GM19328 (cell line): ENCODE data around the gene ZFC3H1.

Source experiments
- ATAC-seq: cut with Tn5 transposase; IDR thresholded peaks from one replicate; pipeline ENCODE4 v1.9.1; 2021; ENCODE audit warnings: mild to moderate bottlenecking, moderate library complexity; ENCODE audit not compliant: unreplicated experiment

Gene ZFC3H1

GRCh38 chr12:71641390-71641789 is 22.3 kb downstream of the ZFC3H1 start:
- ATAC-seq, result no peak

DNA sequence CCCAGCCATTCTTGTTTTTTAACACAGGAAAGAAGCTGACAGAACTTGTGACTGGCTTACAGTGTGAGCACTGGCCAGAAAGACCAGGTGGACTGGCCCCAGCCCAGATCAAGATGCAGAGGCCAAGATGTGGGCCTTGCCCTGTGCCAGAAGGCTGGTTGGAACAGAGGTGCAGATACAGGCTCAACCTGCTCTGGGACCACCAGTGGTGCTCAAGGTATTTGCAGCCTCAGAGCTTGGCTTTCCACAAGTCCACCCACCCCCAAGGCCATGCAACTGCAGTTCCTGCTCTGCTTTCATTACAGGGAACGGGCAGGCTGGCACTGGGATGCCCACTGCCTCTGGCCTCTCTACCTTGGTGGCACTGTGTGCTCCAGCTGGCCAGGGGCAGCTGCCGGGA is 23.3 kb downstream of the ZFC3H1 start:
- ATAC-seq, result no peak

DNA sequence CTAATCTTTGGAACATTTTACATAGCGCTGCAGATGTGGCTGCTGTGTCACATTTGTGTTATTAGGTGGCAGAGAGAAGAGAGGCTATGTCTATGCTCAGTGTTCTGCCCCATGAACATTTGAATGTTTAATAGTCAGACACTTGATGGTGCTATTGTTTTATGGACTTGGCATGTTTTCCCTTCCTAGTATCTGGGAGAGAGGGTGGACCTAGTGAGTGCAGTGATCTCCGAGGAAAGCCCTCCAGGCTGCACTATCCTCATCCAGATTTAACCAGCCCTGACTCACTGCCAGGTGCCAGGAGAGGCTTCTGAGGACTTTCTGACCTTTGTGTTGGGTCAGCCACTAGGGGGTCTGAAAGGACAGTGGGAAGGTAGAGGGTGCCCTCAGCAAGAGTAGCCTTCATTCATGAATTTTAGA is 24.3 kb downstream of the ZFC3H1 start:
- ATAC-seq, result no peak

GRCh38 chr12:71638499-71638898 is 25.1 kb downstream of the ZFC3H1 start:
- no peak for ATAC-seq

DNA sequence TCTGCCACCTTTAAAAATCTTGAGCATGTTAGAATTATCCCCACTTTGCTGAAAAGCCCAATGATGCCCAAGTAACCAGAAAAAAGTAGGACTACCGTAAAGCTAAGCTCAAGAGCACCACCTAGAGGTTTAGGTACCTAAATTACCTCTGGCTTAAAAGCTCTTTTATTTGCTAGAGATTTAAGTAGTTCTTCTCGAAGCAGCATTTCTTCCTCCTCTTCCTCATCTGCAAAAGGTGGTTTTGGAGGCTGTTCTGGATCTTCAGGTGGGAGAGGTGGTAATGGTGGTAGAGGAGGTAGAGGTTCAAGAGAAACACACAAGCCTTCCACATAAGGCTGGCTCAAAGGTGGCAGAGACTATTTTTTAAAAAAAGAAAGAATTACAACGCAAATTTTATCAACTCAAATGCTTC is 26.9 kb downstream of the ZFC3H1 start:
- ATAC-seq, result no peak

DNA sequence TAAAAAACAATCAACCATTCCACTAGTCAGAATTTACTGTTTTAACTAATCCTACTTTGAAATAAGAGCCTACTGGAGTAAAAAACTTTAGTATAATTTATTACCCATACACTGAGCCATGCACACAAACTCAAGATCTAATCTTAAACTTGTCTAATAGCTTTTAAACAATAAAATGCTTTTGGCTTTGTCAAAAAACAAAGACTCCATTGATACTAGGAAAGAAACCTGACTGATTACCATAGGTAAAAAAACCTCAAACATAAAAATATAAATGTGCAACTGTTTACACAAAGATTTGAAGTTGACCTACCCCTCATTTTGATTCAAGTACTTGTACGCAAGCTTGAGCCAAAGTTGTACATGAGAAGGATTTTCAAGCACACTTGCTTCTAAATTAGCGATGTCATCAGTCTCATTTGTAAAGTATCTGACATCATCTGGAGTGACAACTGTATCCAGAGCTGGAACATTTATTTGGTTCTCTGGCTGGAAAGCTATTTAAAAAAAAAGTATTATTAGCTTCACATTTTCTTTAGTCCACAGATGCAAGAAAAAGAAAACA is 36.1 kb downstream of the ZFC3H1 start:
- no peak for ATAC-seq

GRCh38 chr12:71626768-71627167 is 36.9 kb downstream of the ZFC3H1 start:
- ATAC-seq, result no peak

DNA sequence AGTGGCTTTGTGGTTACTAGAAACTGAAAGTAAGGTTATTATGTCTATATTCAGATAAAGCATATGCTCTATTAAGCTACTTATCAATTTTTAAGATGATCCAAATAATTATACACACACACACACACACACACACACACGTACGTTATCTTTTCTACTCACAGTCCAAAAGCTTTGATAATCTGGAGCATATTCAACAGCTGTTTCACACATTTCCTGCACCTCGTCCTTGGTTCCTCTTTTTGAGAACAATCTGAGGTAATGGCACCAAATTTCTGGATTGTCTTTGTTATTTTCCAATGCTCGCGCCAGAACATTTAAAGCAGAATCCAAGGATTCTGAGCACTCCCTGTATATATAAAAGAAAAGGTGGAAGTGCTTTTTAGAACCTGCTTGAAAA is 37.5 kb downstream of the ZFC3H1 start:
- no peak for ATAC-seq

DNA sequence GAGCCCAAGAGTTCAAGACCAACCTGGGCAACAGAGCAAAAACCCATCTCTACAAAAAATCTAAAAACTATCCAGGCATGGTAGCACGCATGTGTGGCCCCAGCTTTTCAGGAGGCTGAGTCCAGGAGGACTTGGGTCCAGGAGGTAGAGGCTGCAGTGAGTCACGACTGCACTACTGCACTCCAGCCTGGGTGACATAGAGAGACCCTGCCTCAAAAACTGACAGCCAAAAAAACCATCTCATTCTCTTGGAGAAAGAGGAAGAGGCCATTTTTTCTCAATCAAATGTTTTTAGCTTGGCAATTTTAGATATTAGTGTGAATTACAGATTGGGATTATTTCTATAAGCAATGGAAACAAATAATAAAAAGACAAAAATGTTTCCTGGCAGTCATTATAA is 38.2 kb downstream of the ZFC3H1 start:
- ATAC-seq, result no peak

- no peak for ATAC-seq
Measured at GRCh38 chr12:71621938-71622337, 41.7 kb downstream of the ZFC3H1 start.

DNA sequence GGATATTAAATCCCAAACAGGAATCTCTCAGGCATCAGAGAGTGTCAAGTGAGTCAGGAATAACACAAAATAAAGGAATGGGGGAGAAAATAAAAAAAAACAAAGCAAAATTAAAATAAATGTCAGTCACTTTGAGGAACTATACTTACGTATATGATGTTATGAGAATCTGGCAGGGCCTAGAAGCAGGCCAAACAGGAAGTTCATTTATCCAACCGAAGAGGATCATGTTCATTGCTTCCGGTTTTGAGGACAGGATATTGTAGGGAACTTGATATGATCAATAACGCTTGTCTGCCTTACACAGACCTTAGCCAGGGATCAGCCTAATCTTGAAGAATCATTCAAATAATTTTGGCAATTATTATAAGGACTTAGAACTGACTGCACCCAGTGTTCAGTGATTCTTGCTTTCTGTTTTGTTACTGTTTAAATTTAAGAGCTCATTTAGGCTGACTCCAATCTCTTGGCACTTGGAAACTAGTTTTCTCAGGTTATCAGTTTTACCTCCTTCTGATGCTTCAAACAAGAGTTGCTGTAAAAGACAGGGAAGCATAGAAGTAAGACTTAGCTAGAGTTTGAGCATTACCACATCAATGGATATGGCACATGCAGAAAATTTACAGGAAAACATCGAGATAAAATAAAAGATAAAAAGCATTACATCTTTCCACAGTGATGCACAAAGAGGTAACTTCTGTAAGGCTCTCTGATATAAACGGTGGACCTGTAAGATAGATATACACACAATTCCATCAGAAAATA is 53.4 kb downstream of the ZFC3H1 start:
- ATAC-seq, result no peak

DNA sequence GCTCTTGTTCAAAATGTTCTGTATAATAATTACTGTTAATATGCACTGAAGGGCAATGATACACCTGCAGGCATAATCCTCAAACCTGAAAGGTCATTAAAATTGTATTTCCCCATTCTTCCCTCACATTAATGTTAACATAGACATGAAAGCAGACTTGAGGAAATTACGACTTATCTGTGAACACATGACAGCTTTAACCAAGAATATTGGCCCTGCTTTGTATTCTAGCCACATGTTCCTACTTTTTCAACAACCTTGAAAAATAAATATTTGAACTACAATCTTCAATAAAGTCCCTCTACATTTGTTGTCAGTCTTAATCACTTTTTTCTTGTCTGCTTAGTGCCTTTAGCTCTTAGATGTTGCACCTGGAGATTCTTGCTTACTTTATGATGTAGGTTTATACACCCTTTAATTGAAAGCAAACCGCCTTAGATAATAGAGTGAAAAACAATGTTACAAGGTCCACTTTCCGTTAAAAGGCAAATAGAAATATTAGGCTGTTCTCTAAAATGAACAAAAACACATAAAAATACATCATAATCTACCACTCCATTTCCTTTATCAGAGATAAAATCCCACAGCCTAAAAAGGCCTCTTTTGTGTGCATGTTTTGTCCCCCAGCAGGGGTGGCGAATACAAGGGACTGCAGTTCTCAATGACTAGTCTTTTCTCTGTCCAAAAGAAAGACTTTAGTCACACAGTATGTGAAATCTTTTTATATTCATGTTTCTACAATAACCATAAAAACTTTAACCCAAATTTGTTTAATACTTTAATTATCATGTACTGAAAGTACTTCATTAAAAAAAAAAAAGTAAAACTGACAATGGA is 55.9 kb downstream of the ZFC3H1 start:
- no peak for ATAC-seq

GRCh38 chr12:71605039-71605438 is 58.6 kb downstream of the ZFC3H1 start:
- no peak for ATAC-seq

- no peak for ATAC-seq
Measured at GRCh38 chr12:71602761-71603577, 60.7 kb downstream of the ZFC3H1 start.

DNA sequence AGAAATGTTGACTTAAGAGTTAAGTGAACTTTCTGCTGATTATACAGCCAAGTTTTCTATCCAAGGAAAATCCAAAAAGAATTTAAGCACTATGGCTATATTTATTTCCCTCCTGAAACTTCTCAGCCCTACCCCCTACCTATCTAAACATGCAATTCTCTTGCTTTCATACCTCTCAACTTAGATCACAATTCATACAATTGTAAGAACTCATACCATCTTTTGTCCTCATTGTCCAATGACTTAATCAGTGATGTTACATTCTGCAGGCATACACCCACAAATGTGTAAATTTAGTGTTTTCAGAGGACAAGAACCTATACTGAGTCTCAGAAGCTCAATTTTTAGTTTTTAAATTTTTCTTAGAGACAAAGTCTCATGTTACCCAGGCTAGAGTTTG is 62.1 kb downstream of the ZFC3H1 start:
- no peak for ATAC-seq

DNA sequence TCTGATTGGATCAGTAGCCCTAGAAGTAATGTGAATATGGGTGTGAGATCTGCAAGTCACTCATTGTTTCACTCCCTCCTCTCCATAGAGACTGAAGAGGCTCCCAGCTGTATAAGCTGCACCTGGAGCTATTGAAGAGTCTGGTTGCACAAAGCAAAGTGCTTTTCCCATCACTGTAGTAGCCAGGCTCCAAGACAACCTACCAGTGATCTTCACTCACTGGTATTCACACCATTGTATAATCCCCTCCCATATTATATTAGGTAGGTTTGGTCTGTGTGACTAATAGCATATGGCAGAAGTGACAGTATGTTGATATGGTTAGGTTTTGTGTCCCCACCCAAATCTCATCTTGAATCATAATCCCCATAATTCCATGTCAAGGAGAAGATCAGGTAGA is 64.4 kb downstream of the ZFC3H1 start:
- no peak for ATAC-seq

DNA sequence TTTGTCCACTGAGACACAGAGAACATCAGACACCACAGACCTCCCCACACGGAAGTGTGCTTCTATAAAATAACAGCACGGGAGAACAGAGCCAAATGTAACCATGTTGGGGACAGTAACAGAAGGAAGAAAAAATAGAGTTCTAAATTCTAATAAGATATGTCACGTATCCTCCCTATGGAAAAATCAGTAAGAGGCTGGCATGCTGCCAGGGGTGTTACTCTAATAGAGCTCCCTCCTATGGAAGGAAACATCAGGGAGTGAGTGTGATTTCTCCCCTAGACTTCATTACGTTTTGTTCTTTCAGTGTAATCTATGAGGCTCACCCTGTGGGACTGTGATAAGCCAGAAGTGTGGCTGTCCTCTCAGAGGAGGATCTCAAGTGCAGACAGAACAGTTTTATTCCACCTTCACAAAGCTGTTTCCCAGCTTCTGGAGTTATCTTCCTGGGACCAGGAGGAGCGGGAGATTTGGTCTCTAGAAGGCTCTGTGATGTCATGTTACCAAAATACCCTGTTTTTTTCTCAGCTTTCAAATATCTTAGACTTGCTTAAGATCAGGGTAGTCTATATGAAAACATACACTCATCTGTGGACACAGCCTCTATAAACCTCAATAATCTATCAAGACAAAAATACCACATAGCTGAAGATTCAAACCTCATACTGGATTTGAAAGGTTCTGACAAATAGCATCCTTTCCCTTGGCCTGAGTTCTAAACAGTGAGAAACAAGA is 69.3 kb downstream of the ZFC3H1 start:
- ATAC-seq, result no peak

DNA sequence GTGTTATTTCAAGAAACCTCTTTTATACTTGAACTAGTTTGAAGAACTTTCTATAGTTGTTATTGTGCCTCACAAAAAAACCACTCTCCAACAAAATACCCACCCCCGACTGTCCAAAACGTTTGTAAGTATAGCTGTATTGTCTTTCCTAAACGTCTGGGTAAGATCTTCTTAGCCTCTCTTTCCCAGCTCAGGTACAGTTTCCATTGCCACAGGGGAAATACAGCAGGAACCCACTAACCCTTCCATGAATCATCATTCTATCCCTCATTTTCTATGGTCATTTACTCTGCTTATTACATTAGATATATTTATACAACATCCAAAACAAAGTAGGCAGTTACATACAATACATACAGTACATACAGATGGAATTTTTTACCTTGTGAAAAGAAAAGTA is 70.8 kb downstream of the ZFC3H1 start:
- ATAC-seq, result no peak

- ATAC-seq, result no peak
Measured at GRCh38 chr12:71591601-71592000, 72.0 kb downstream of the ZFC3H1 start.

DNA sequence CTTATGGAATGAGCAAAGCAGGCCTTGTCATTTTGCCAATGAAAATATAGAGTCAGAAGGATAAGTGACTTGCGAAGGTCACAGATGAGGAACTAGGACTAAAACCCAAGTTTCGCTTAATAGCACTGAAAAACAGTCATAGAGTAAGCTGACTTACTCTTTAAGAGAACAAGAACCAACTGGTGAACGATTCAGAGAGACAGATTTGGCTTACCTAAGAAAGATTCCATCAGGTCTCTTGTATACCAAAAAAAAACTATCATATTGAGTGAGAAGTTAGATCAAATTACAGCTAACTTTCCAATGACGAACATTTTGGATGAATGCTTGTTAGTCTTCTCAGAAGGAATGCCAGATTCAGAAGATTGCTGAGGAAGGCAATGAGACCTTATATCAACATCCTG is 74.2 kb downstream of the ZFC3H1 start:
- no peak for ATAC-seq
